B cell (primary cell): ENCODE data around the gene RPH3AL.

Source experiments
- CTCF ChIP-seq: fragments of 200-600 bp; IDR thresholded peaks from one replicate; pipeline ENCODE4 v1.8.0; 2022; ENCODE audit warnings: antibody characterized with exemption, mild to moderate bottlenecking
- EZH2 ChIP-seq: IDR thresholded peaks from 2 replicates; pipeline ENCODE4 v1.6.1; 2012; ENCODE audit warnings: borderline replicate concordance, low read depth, mild to moderate bottlenecking, moderate library complexity, low read length; ENCODE audit not compliant: insufficient read depth, poor library complexity, severe bottlenecking

- TF ChIP-seq CTCF (no peak), EZH2 (no peak)
Observed at GRCh38 chr17:353838-354234, 1.2 kb upstream of the RPH3AL start.
